Hepatocyte (in vitro differentiated cells): ENCODE results near the gene LRRC71.

ENCODE experiments used
- EZH2 ChIP-seq: fragments of 200-600 bp; sonication (generic); IDR thresholded peaks from 2 replicates; pipeline ENCODE4 v1.6.1; 2016; ENCODE audit warnings: antibody characterized with exemption, mild to moderate bottlenecking, borderline replicate concordance
- EZH2phosphoT487 ChIP-seq: fragments of 200-600 bp; sonication (generic); IDR thresholded peaks from one replicate; pipeline ENCODE4 v1.6.1; 2018; ENCODE audit warnings: antibody characterized with exemption, mild to moderate bottlenecking, low read depth, moderate library complexity; ENCODE audit not compliant: unreplicated experiment, severe bottlenecking
- TF ChIP-seq, protein P1 (sequence below): fragments of 200-600 bp; sonication (generic); IDR thresholded peaks from 2 replicates; pipeline ENCODE4 v1.5.1; 2016; ENCODE audit warnings: antibody characterized with exemption, mild to moderate bottlenecking; ENCODE audit not compliant: poor library complexity

DNA sequence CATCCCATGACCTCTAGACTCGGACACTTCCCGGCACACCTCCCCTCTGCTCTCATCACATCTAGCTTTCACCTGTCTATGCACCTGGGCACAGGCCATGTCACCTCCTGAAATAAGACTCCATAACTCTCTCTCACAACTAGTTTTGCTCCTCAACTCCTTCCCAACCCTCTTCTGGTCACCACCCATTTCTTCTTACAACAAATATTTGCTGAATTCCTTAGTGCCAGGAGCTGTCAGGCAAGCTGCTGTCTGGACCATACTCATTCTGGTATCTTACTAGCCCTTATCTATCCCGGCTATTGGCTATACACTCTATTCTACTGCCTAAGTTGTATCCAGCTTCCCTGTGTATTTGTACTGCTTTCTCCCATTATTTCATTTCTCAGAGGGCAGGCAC, 49.1 kb downstream of the LRRC71 start:
- TF ChIP-seq, protein P1, sequence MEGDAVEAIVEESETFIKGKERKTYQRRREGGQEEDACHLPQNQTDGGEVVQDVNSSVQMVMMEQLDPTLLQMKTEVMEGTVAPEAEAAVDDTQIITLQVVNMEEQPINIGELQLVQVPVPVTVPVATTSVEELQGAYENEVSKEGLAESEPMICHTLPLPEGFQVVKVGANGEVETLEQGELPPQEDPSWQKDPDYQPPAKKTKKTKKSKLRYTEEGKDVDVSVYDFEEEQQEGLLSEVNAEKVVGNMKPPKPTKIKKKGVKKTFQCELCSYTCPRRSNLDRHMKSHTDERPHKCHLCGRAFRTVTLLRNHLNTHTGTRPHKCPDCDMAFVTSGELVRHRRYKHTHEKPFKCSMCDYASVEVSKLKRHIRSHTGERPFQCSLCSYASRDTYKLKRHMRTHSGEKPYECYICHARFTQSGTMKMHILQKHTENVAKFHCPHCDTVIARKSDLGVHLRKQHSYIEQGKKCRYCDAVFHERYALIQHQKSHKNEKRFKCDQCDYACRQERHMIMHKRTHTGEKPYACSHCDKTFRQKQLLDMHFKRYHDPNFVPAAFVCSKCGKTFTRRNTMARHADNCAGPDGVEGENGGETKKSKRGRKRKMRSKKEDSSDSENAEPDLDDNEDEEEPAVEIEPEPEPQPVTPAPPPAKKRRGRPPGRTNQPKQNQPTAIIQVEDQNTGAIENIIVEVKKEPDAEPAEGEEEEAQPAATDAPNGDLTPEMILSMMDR = no peak
- no peak for TF ChIP-seq EZH2
- no peak for TF ChIP-seq EZH2phosphoT487
